Ovary (tissue), 3 donors: Measurements from ENCODE around the gene FGG.

Experiments used
- CTCF ChIP-seq, 3 donors: fragments of 450-650 bp in 2 of 3; fragments of 200-600 bp in 1 of 3; IDR thresholded peaks; one replicate each; pipeline versions ENCODE4 v1.5.1 to v1.8.0; 2016 to 2022; ENCODE audit warnings: antibody characterized with exemption in 3 of 3, mild to moderate bottlenecking in 1 of 3
- EP300 ChIP-seq: sonication (generic); formaldehyde crosslinking; IDR thresholded peaks from one replicate; pipeline ENCODE4 v1.6.1; 2017; ENCODE audit warnings: antibody characterized with exemption
- POLR2A ChIP-seq: fragments of 450-650 bp; IDR thresholded peaks from one replicate; pipeline ENCODE4 v1.6.1; 2017; ENCODE audit warnings: antibody characterized with exemption, mild to moderate bottlenecking, moderate library complexity
- donor health status: DM: no; HTN: no; CAD: no.

- TF ChIP-seq CTCF (IDR thresholded peaks at IDR 0.05) (no peak), POLR2A (no peak), EP300 (no peak)
Observed at GRCh38 chr4:154611833-154612232, 623 bp downstream of the FGG start.
